Caco-2 (cell line): ENCODE measurements around the gene YLPM1. TPM values are rescaled to one million over a fixed set of nuclear protein-coding genes. Genes with fewer than 3 reads are reported as not detected.

Experiments
- BruUV-seq: library from RNA; stranded (reverse); fragments of 400-500 nt; replicated peaks from 2 replicates; lab custom pipeline; 2021; lab: Mats Ljungman, UMichigan
- CTCF ChIA-PET: fragments of 300-600 bp; sonication (Branson Sonifier 250); formaldehyde crosslinking; loops from one replicate; lab custom pipeline; 2022; ENCODE audit warnings: antibody characterized with exemption; lab: Charles Lee
- POLR2A ChIA-PET: fragments of 300-600 bp; sonication (Branson Sonifier 250); formaldehyde crosslinking; loops from one replicate; lab custom pipeline; 2022; ENCODE audit warnings: antibody characterized with exemption; lab: Charles Lee
- DNase-seq, 2 experiments: peaks; one replicate each; pipeline versions ENCODE4 v3.0.0 to v3.0.0-alpha.2; 2020 to 2022
- H3K27me3 ChIP-seq: replicated peaks from 2 replicates; pipeline ENCODE4 v1.6.0; 2011; ENCODE audit warnings: low read length; ENCODE audit not compliant: control insufficient read depth, insufficient read depth
- H3K36me3 ChIP-seq: 2 replicates; pipeline ENCODE4 v1.5.1; 2011; ENCODE audit warnings: low read length; ENCODE audit not compliant: control insufficient read depth, insufficient read depth
- H3K4me1 ChIP-seq: fragments of 250-450 bp; sonication (Bioruptor Pico); 2 replicates; pipeline ENCODE4 v1.5.1; 2020; ENCODE audit warnings: mild to moderate bottlenecking
- H3K4me3 ChIP-seq: 2 replicates; pipeline ENCODE4 v1.5.1; 2011; ENCODE audit warnings: low read depth, mild to moderate bottlenecking, control low read depth, low read length
- H3K9me3 ChIP-seq: fragments of 250-450 bp; sonication (Bioruptor Pico); 2 replicates; pipeline ENCODE4 v1.5.1; 2020; ENCODE audit warnings: mild to moderate bottlenecking, moderate library complexity
- H3K27ac Mint-ChIP-seq: one replicate; pipeline ENCODE4 v1.8.0; 2022; ENCODE audit warnings: mixed read lengths; ENCODE audit not compliant: unreplicated experiment
- H3K27me3 Mint-ChIP-seq: one replicate; pipeline ENCODE4 v1.8.0; 2022; ENCODE audit warnings: mixed read lengths; ENCODE audit not compliant: insufficient read depth, unreplicated experiment
- H3K36me3 Mint-ChIP-seq: one replicate; pipeline ENCODE4 v1.8.0; 2022; ENCODE audit warnings: mild to moderate bottlenecking, mixed read lengths; ENCODE audit not compliant: insufficient read depth, unreplicated experiment
- H3K4me1 Mint-ChIP-seq: one replicate; pipeline ENCODE4 v1.8.0; 2022; ENCODE audit warnings: low read depth, mixed read lengths; ENCODE audit not compliant: unreplicated experiment
- H3K4me3 Mint-ChIP-seq: one replicate; pipeline ENCODE4 v1.8.0; 2022; ENCODE audit warnings: mild to moderate bottlenecking, moderate library complexity, mixed read lengths; ENCODE audit not compliant: unreplicated experiment
- H3K9me3 Mint-ChIP-seq: one replicate; pipeline ENCODE4 v1.8.0; 2022; ENCODE audit warnings: mixed read lengths; ENCODE audit not compliant: unreplicated experiment
- CTCF ChIP-seq, 2 experiments: fragments of 200-600 bp in 1 of 2; IDR thresholded peaks; 1 replicate in 1 of 2; 2 replicates in 1 of 2; pipeline versions ENCODE4 v1.5.1 to v1.8.0; 2011 to 2022; ENCODE audit warnings: antibody characterized with exemption in 1 of 2, control low read depth in 1 of 2, inconsistent platforms in 1 of 2, low read depth in 1 of 2, low read length in 1 of 2, mild to moderate bottlenecking in 1 of 2, moderate library complexity in 1 of 2; ENCODE audit not compliant: insufficient read depth in 1 of 2, severe bottlenecking in 1 of 2, unreplicated experiment in 1 of 2
- intact Hi-C: fragments of 100-400 bp; cut with micrococcal nuclease; formaldehyde crosslinking; loops from one replicate; pipeline ENCODE4 v1.10.0; 2022; ENCODE audit not compliant: unreplicated experiment
- total RNA-seq: library from RNA; stranded (reverse); gene quantifications from 2 replicates; pipeline ENCODE4 v1.2.3, GENCODE V29; 2022

The YLPM1 gene
- total RNA-seq, 1 experiment from 2014 or later: 65.0 TPM

DNA sequence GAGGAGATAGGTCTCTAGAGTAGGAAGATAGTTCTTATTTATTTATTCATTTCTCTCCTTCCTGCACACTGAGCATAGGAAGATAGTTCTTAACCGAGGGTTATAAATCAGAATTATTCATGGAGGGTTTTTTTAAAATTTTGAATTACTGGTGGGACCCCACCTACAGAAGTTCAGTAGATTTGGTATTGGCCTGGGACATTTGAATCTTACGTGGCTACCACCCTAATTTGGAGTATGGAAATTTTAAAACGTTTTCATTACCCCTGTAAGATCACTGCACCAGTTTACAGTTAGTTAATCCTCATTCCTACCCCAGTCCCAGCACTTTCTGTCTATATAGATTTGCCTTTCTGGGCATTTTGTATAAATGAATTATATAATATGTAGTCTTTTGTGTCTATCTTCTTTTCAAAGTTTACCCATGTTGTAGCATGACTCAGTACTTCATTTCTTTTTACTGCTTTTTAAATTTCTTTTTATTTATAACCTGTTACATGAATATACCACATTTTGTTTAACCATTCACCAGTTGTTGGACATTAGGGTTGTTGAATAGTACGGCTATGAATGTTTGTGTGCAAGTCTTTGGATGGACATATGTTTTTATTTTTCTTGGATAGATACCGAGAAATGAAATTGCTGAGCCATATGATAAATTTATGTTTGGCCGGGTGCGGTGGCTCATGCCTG lies 44.9 kb downstream of the YLPM1 start:
- H3K36me3 ChIP-seq: no peaks in the 10 kb centered on the region; the same call in 1 of the 2 replicates
- no peak for DNase-seq
- peaks cover 52% of the 10 kb centered on the region for H3K36me3 Mint-ChIP-seq
- H3K4me1 Mint-ChIP-seq: no peaks in the 10 kb centered on the region
- H3K4me1 ChIP-seq: no peaks in the 10 kb centered on the region
- H3K27me3 Mint-ChIP-seq: no peaks in the 10 kb centered on the region
- no peaks in the 10 kb centered on the region for H3K9me3 Mint-ChIP-seq
- no peak overlapping the region for H3K27ac Mint-ChIP-seq
- CTCF ChIA-PET: no interaction called here
- no peak overlapping the region for H3K4me3 ChIP-seq
- no peak overlapping the region for H3K4me3 Mint-ChIP-seq
- no peak for TF ChIP-seq CTCF (IDR thresholded peaks at IDR 0.05; ENCODE audit: insufficient read depth in 1 of 2, low read depth in 1 of 2, low read length in 1 of 2, severe bottlenecking in 1 of 2, unreplicated experiment in 1 of 2)
- H3K9me3 ChIP-seq: 0 out of 2 replicates have a peak, but pooled peaks cover 3% of the 10 kb centered on the region
- intact Hi-C loops: no loop called here
- POLR2A ChIA-PET: no interaction called here
- H3K27me3 ChIP-seq: no peaks in the 10 kb centered on the region
- BruUV-seq: no TSS peak

GRCh38 chr14:74816124-74816523 lies 53.0 kb downstream of the YLPM1 start:
- H3K27ac Mint-ChIP-seq: no peak overlapping the region
- TF ChIP-seq CTCF (IDR thresholded peaks at IDR 0.05; ENCODE audit: insufficient read depth in 1 of 2, low read depth in 1 of 2, low read length in 1 of 2, severe bottlenecking in 1 of 2, unreplicated experiment in 1 of 2): no peak
- peaks cover 84% of the 10 kb centered on the region for H3K36me3 Mint-ChIP-seq
- Histone ChIP-seq H3K4me1 (no peaks in the 10 kb centered on the region), H3K27me3 (no peaks in the 10 kb centered on the region), H3K9me3 (no peaks in the 10 kb centered on the region), H3K36me3 (no peaks in the 10 kb centered on the region), H3K4me3 (no peak overlapping the region)
- no TSS peak for BruUV-seq
- DNase-seq: no peak
- CTCF ChIA-PET: no interaction called here
- intact Hi-C loops: no loop called here
- H3K27me3 Mint-ChIP-seq: no peaks in the 10 kb centered on the region
- POLR2A ChIA-PET: no interaction called here
- H3K9me3 Mint-ChIP-seq: no peaks in the 10 kb centered on the region
- no peak overlapping the region for H3K4me3 Mint-ChIP-seq
- H3K4me1 Mint-ChIP-seq: no peaks in the 10 kb centered on the region

GRCh38 chr14:74820288-74820687 lies 57.2 kb downstream of the YLPM1 start:
- Mint-ChIP-seq H3K4me3 (no peak overlapping the region), H3K4me1 (no peaks in the 10 kb centered on the region), H3K9me3 (no peaks in the 10 kb centered on the region), H3K36me3 (peaks cover 58% of the 10 kb centered on the region), H3K27me3 (no peaks in the 10 kb centered on the region), H3K27ac (no peak overlapping the region)
- ChIA-PET CTCF (no interaction called here), POLR2A (no interaction called here)
- no peaks in the 10 kb centered on the region for H3K27me3 ChIP-seq
- no peaks in the 10 kb centered on the region for H3K9me3 ChIP-seq
- no peaks in the 10 kb centered on the region for H3K4me1 ChIP-seq
- no TSS peak for BruUV-seq
- H3K36me3 ChIP-seq: no peaks in the 10 kb centered on the region
- DNase-seq: no peak
- H3K4me3 ChIP-seq: no peak overlapping the region
- intact Hi-C loops: no loop called here
- no peak for TF ChIP-seq CTCF (IDR thresholded peaks at IDR 0.05; ENCODE audit: insufficient read depth in 1 of 2, low read depth in 1 of 2, low read length in 1 of 2, severe bottlenecking in 1 of 2, unreplicated experiment in 1 of 2)
